ENCODE data around the gene ITPR1. TPM values are rescaled to one million over a fixed set of nuclear protein-coding genes. Genes with fewer than 3 reads are reported as not detected.

Gene ITPR1
- total and polyA plus RNA-seq, 10 of the 15 experiments (the other 5 are each of a cell fraction or from before 2014, with no cell fraction given) = 12.2 to 239 (median 28.4) TPM

GRCh38 chr3:4495294-4496086 lies 2.3 kb downstream of the ITPR1 start (continued):
- TF ChIP-seq FOXK2 (IDR thresholded peaks at IDR 0.05) (no peak), CREB1 (IDR thresholded peaks at IDR 0.05; ENCODE audit: low read depth) (no peak), IKZF1 (conservative IDR thresholded peaks at IDR 0.05) (peak; percentile 49), MXI1 (IDR thresholded peaks at IDR 0.05; ENCODE audit: low read depth, low read length) (0 out of 2 replicates have a peak, but pooled peaks have one; percentile 29), KDM1A (IDR thresholded peaks at IDR 0.05; ENCODE audit: borderline replicate concordance) (no peak), NR2F1 (conservative IDR thresholded peaks at IDR 0.05) (no peak), PML (IDR thresholded peaks at IDR 0.05; ENCODE audit: low read length) (no peak), SREBF2 (IDR thresholded peaks at IDR 0.05; ENCODE audit: low read length) (no peak), TCF12 (IDR thresholded peaks at IDR 0.05; ENCODE audit: low read depth, low read length) (no peak), BCL3 (IDR thresholded peaks at IDR 0.05; ENCODE audit: borderline replicate concordance, insufficient read depth, low read depth, low read length, poor library complexity, severe bottlenecking) (no peak), CHD4 (IDR thresholded peaks at IDR 0.05) (no peak), E2F4 (IDR thresholded peaks at IDR 0.05; ENCODE audit: low read depth, low read length) (no peak), MEF2A (IDR thresholded peaks at IDR 0.05; ENCODE audit: insufficient read depth, low read depth, low read length) (no peak), ZNF622 (IDR thresholded peaks at IDR 0.05) (no peak), EP300 (IDR thresholded peaks at IDR 0.05; ENCODE audit: borderline replicate concordance in 1 of 2, control insufficient read depth in 1 of 2, low read depth in 2 of 2, low read length in 2 of 2) (0 out of 4 replicates have a peak, but pooled peaks of 1 of the 2 experiments have one; percentile 18)

Data from GM12878 (cell line).